Duodenal mucosa (tissue), 2 donors: ENCODE measurements around the gene CANT1.
A peak's percentile ranks its signal among the peaks of the same experiment; 100 is the strongest.

Experiments
- H3K27ac ChIP-seq: one replicate; pipeline ENCODE4 v1.7.0; 2013; ENCODE audit warnings: low read depth, low read length
- H3K27me3 ChIP-seq, 2 donors: one replicate each; pipeline ENCODE4 v1.7.0; 2013; ENCODE audit warnings: low read length in 2 of 2, control low read depth in 1 of 2; ENCODE audit not compliant: insufficient read depth in 2 of 2, control insufficient read depth in 1 of 2
- H3K36me3 ChIP-seq, 2 donors: one replicate each; pipeline ENCODE4 v1.7.0; 2013; ENCODE audit warnings: low read length in 2 of 2, control low read depth in 1 of 2; ENCODE audit not compliant: insufficient read depth in 2 of 2, control insufficient read depth in 1 of 2
- H3K4me1 ChIP-seq, 2 donors: one replicate each; pipeline ENCODE4 v1.7.0; 2013; ENCODE audit warnings: low read length in 2 of 2, control low read depth in 1 of 2; ENCODE audit not compliant: insufficient read depth in 2 of 2, control insufficient read depth in 1 of 2
- H3K4me3 ChIP-seq, 2 donors: one replicate each; pipeline ENCODE4 v1.7.0; 2013; ENCODE audit warnings: low read length in 2 of 2, low read depth in 1 of 2
- H3K9ac ChIP-seq, 2 donors: one replicate each; pipeline ENCODE4 v1.7.0; 2013; ENCODE audit warnings: low read length in 2 of 2, low read depth in 1 of 2
- H3K9me3 ChIP-seq, 2 donors: one replicate each; pipeline ENCODE4 v1.7.0; 2013; ENCODE audit warnings: low read length in 2 of 2, control low read depth in 1 of 2; ENCODE audit not compliant: control insufficient read depth in 1 of 2

The CANT1 gene

GRCh38 chr17:78986048-78986648, 23.4 kb downstream of the CANT1 start:
- Histone ChIP-seq H3K9ac (peak overlapping the region; percentile 7 to 56), H3K27me3 (no peaks in the 10 kb centered on the region), H3K4me3 (peak overlapping the region; percentile 50 to 61), H3K4me1 (peaks cover 16 to 25% of the 10 kb centered on the region in 2 donors), H3K9me3 (no peaks in the 10 kb centered on the region), H3K27ac (peak overlapping the region; percentile 70), H3K36me3 (peaks cover 9 to 12% of the 10 kb centered on the region in 2 donors)

GRCh38 chr17:78985395-78985794, 24.2 kb downstream of the CANT1 start:
- H3K36me3 ChIP-seq, result peaks cover 4 to 5% of the 10 kb centered on the region in 2 donors

DNA sequence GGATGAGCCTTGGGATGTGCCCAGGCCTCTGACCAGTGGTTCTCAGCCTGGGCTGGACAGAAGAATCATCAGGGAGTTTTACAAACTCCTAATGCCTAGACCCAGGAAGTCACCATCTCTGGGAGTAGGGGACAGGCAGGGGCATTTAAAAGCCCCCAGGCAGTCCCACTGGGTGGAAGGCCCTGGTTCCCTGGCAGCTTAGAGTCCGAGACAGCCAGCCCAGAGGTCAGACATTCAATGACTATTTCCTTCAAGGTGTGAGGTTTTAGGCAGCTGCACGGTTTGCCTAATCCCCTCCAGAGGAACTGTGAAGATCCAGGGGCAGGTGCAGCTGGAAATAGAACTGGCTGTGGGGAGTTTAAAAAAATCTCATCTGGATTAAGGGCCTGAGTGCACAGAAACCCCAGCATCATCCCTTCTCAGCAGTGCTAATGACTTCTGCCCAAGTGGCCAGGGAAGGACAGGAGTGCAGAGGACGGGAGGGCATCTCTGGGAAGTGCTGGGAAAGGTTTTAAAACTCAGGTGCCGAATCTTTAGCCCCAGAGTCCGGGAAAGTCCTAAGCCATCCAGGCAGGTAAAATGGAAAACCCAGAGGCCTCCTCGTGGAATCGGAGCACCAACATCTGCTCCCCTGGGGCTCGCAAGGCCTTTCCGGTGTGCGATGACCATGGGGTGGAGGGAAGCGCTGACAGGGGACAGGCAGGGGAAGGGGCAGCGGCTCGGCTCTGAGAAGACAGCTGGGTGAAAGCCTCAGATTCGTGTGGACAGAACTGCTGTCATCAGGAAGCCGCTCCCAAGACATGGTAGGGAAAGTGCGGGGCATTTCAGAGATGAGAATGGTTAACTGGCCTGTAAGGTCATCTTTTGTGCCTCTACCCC, 28.3 kb downstream of the CANT1 start:
- Histone ChIP-seq H3K9me3 (no peaks in the 10 kb centered on the region), H3K4me3 (no peak overlapping the region), H3K27me3 (no peaks in the 10 kb centered on the region), H3K9ac (no peak overlapping the region), H3K4me1 (peaks cover 34 to 43% of the 10 kb centered on the region in 2 donors), H3K27ac (no peak overlapping the region), H3K36me3 (no peaks in the 10 kb centered on the region)

More at GRCh38 chr17:78985395-78985794, 24.2 kb downstream of the CANT1 start:
- peaks cover 16 to 28% of the 10 kb centered on the region in 2 donors for H3K4me1 ChIP-seq
- no peaks in the 10 kb centered on the region for H3K27me3 ChIP-seq
- no peak overlapping the region for H3K4me3 ChIP-seq
- H3K9me3 ChIP-seq, result no peaks in the 10 kb centered on the region
- no peak overlapping the region for H3K27ac ChIP-seq
- no peak overlapping the region for H3K9ac ChIP-seq

GRCh38 chr17:78980624-78980972, 29.0 kb downstream of the CANT1 start:
- Histone ChIP-seq H3K27ac (peak overlapping the region; percentile 74), H3K4me3 (no peak overlapping the region), H3K4me1 (peaks cover 34 to 44% of the 10 kb centered on the region in 2 donors), H3K9me3 (no peaks in the 10 kb centered on the region), H3K36me3 (peaks cover 0 to 4% of the 10 kb centered on the region in 2 donors), H3K27me3 (no peaks in the 10 kb centered on the region), H3K9ac (peak overlapping the region; percentile 14 to 69)

GRCh38 chr17:78979780-78980623, 29.6 kb downstream of the CANT1 start, which contains the start of gene LGALS3BP:
LGALS3BP (minus strand) TSS chr17:78979923; CDS start chr17:78977191, 2,732 bp downstream.
- peaks cover 0 to 5% of the 10 kb centered on the region in 2 donors for H3K36me3 ChIP-seq
- no peaks in the 10 kb centered on the region for H3K27me3 ChIP-seq
- H3K4me3 ChIP-seq, result peak within 1 kb of the TSS; percentile 69 to 72
- H3K9me3 ChIP-seq, result no peaks in the 10 kb centered on the region
- H3K27ac ChIP-seq, result peak within 1 kb of the TSS; percentile 74
- H3K9ac ChIP-seq, result peak within 1 kb of the TSS; percentile 62 to 69
- H3K4me1 ChIP-seq, result peaks cover 37 to 43% of the 10 kb centered on the region in 2 donors

DNA sequence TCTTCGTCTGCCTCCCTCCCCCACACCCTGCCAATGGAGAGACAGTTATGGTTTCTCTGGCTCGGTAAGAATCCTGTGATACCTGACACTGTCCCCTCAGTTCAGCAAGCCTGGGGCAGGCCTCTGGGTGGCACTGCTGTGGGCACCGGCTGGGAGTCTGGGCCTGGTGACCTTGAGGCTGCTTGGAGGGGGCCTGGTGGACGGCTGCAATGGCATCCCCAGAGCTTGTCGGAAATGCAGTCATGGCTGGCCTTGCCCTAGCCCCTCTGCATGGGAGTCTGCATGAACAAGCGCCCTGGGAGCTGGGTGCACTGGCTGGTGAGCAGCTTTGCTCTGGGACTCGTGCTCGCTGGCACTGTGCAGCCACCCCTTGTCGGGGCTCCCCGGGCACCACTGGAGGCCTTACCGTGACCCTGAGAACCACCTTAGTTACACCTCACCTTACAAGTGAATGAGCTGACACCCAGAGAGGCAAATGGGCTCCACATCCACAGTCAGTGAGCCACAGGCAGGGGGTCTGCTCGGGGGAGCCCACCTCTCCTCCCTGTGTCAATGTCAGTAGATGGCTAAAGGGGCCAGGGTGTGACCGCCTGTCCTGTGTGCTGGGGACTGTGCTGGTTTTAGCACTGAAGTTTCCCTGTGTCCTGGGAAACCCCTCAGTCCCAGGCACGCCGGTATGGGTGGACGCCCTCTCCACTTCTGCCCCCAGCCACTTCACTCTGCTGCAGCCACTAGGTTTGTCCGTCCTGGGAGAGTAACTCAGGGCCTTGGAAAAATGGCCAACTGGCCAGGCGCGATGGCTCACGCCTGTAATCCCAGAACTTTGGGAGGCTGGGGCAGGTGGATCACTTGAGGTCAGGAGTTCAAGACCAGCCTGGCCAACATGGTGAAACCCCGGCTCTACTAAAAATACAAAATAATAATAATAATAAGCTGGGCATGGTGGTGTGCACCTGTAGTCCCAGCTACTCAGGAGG, 31.3 kb downstream of the CANT1 start:
- Histone ChIP-seq H3K4me1 (peaks cover 38 to 48% of the 10 kb centered on the region in 2 donors), H3K9me3 (no peaks in the 10 kb centered on the region), H3K9ac (peak overlapping the region; percentile 18 to 62), H3K36me3 (peaks cover 0 to 20% of the 10 kb centered on the region in 2 donors), H3K27me3 (no peaks in the 10 kb centered on the region), H3K4me3 (peak overlapping the region; percentile 69 to 72), H3K27ac (no peak overlapping the region)

- Histone ChIP-seq H3K27me3 (no peaks in the 10 kb centered on the region), H3K27ac (no peak overlapping the region), H3K4me1 (peaks cover 38 to 48% of the 10 kb centered on the region in 2 donors), H3K36me3 (peaks cover 0 to 25% of the 10 kb centered on the region in 2 donors), H3K9me3 (no peaks in the 10 kb centered on the region), H3K4me3 (peak overlapping the region; percentile 69), H3K9ac (peak overlapping the region; percentile 18 to 62)
Observed at GRCh38 chr17:78977681-78977943, 32.0 kb downstream of the CANT1 start.

DNA sequence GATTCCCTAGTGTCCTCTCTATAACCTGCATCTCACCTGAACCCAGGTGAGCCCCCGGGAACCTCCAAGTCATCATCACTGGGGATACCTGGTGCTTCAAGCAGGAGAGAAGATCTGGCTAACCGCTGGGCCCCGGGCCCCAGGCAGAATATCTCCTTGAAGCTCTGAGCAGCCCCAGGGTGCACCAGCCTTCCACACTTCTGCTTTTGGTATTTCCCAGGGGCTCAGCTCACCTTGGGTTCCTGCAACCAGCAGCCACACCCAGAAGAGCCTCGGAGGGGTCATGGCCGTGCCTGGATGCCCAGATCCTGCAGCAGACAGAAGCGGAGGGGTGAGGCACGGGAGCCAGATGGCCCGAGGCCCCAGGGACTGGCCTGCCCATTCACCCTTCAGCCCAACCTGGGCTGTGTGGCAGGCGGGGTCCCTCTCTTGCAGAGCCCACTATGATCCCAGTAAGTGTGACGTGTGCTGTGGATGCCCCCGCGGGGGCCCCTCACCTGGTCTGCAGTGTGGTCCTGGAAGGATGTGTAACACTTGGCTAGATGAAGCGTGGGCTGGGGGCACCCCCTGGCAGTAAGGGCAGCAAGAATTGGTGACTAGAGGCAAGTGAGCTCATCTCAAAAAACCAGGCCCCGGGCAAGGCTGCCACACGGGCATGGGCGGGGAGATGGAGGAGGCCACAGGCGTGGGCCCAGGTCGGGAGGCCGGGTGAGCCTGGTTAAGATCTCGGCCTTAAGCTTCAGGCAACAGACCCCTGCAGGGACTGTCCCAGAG, 32.5 kb downstream of the CANT1 start:
- Histone ChIP-seq H3K27me3 (no peaks in the 10 kb centered on the region), H3K4me3 (peak overlapping the region; percentile 69), H3K9me3 (no peaks in the 10 kb centered on the region), H3K27ac (no peak overlapping the region), H3K36me3 (peaks cover 0 to 30% of the 10 kb centered on the region in 2 donors), H3K9ac (peak overlapping the region; percentile 18 to 62), H3K4me1 (peaks cover 38 to 48% of the 10 kb centered on the region in 2 donors)
